ENCODE data around the gene ERO1A. TPM values are rescaled to one million over a fixed set of nuclear protein-coding genes. Genes with fewer than 3 reads are reported as not detected.

Gene ERO1A
- total RNA-seq, 1 donor from 2014 or later = 25.8 TPM

GRCh38 chr14:52700701-52701172 is 5.4 kb upstream of the ERO1A start:
- H3K27ac Mint-ChIP-seq (ENCODE audit: unreplicated experiment) = no peak overlapping the region
- no peak for TF ChIP-seq CTCF (IDR thresholded peaks at IDR 0.05; ENCODE audit: partially characterized antibody, unreplicated experiment)
- peaks cover 1% of the 10 kb centered on the region for H3K9me3 Mint-ChIP-seq (ENCODE audit: unreplicated experiment)
- no peak for DNase-seq
- H3K36me3 Mint-ChIP-seq (ENCODE audit: unreplicated experiment) = peaks cover 4% of the 10 kb centered on the region
- H3K4me1 Mint-ChIP-seq (ENCODE audit: low read depth, unreplicated experiment) = no peaks in the 10 kb centered on the region
- H3K27me3 Mint-ChIP-seq (ENCODE audit: unreplicated experiment) = peaks cover 1% of the 10 kb centered on the region
- H3K4me3 Mint-ChIP-seq (ENCODE audit: unreplicated experiment) = no peak overlapping the region

- H3K9me3 Mint-ChIP-seq (ENCODE audit: unreplicated experiment) = peaks cover 5% of the 10 kb centered on the region
These were observed 437 bp downstream of the ERO1A start for GRCh38 chr14:52694761-52695480.

GRCh38 chr14:52693532-52693931 is 1.8 kb downstream of the ERO1A start:
- no peak for TF ChIP-seq CTCF (IDR thresholded peaks at IDR 0.05; ENCODE audit: partially characterized antibody, unreplicated experiment)
- H3K27me3 Mint-ChIP-seq (ENCODE audit: unreplicated experiment) = peaks cover 5% of the 10 kb centered on the region
- no peak for DNase-seq
- H3K4me1 Mint-ChIP-seq (ENCODE audit: low read depth, unreplicated experiment) = peaks cover 3% of the 10 kb centered on the region
- no peak overlapping the region for H3K27ac Mint-ChIP-seq (ENCODE audit: unreplicated experiment)
- no peak overlapping the region for H3K4me3 Mint-ChIP-seq (ENCODE audit: unreplicated experiment)
- H3K9me3 Mint-ChIP-seq (ENCODE audit: unreplicated experiment) = peaks cover 5% of the 10 kb centered on the region
- H3K36me3 Mint-ChIP-seq (ENCODE audit: unreplicated experiment) = peaks cover 4% of the 10 kb centered on the region

More at GRCh38 chr14:52694761-52695480, 437 bp downstream of the ERO1A start:
- Mint-ChIP-seq H3K4me3 (ENCODE audit: unreplicated experiment) (peak overlapping the region; percentile 99), H3K4me1 (ENCODE audit: low read depth, unreplicated experiment) (peaks cover 3% of the 10 kb centered on the region), H3K27me3 (ENCODE audit: unreplicated experiment) (peaks cover 5% of the 10 kb centered on the region), H3K36me3 (ENCODE audit: unreplicated experiment) (peaks cover 4% of the 10 kb centered on the region), H3K27ac (ENCODE audit: unreplicated experiment) (peak overlapping the region; percentile 95)
- no peak for DNase-seq
- TF ChIP-seq CTCF (IDR thresholded peaks at IDR 0.05; ENCODE audit: partially characterized antibody, unreplicated experiment) = no peak

- peaks cover 5% of the 10 kb centered on the region for H3K27me3 Mint-ChIP-seq (ENCODE audit: unreplicated experiment)
- H3K36me3 Mint-ChIP-seq (ENCODE audit: unreplicated experiment) = peaks cover 4% of the 10 kb centered on the region
- no peak overlapping the region for H3K27ac Mint-ChIP-seq (ENCODE audit: unreplicated experiment)
- DNase-seq = no peak
- H3K9me3 Mint-ChIP-seq (ENCODE audit: unreplicated experiment) = peaks cover 5% of the 10 kb centered on the region
- peaks cover 3% of the 10 kb centered on the region for H3K4me1 Mint-ChIP-seq (ENCODE audit: low read depth, unreplicated experiment)
- no peak for TF ChIP-seq CTCF (IDR thresholded peaks at IDR 0.05; ENCODE audit: partially characterized antibody, unreplicated experiment)
- no peak overlapping the region for H3K4me3 Mint-ChIP-seq (ENCODE audit: unreplicated experiment)
These were observed 2.3 kb downstream of the ERO1A start for GRCh38 chr14:52693036-52693435.

GRCh38 chr14:52692248-52692962 is 3.0 kb downstream of the ERO1A start:
- TF ChIP-seq CTCF (IDR thresholded peaks at IDR 0.05; ENCODE audit: partially characterized antibody, unreplicated experiment) = no peak

More at GRCh38 chr14:52692248-52692962, 3.0 kb downstream of the ERO1A start:
- DNase-seq = no peak
- H3K9me3 Mint-ChIP-seq (ENCODE audit: unreplicated experiment) = peaks cover 5% of the 10 kb centered on the region
- peaks cover 3% of the 10 kb centered on the region for H3K4me1 Mint-ChIP-seq (ENCODE audit: low read depth, unreplicated experiment)
- H3K4me3 Mint-ChIP-seq (ENCODE audit: unreplicated experiment) = no peak overlapping the region
- H3K27ac Mint-ChIP-seq (ENCODE audit: unreplicated experiment) = no peak overlapping the region
- peaks cover 5% of the 10 kb centered on the region for H3K27me3 Mint-ChIP-seq (ENCODE audit: unreplicated experiment)
- H3K36me3 Mint-ChIP-seq (ENCODE audit: unreplicated experiment) = peaks cover 4% of the 10 kb centered on the region
